HG02571 (cell line): ENCODE results near the gene OR1I1.
"Not testable (repeated sequence)": the region's sequence is repeated elsewhere in the genome, so short reads cannot be mapped to it uniquely, and the experiment has no call there.

Source experiments
- ATAC-seq: cut with Tn5 transposase; IDR thresholded peaks from one replicate; pipeline ENCODE4 v1.9.1; 2021; ENCODE audit warnings: mild to moderate bottlenecking, moderate library complexity; ENCODE audit not compliant: unreplicated experiment

OR1I1 gene, protein sequence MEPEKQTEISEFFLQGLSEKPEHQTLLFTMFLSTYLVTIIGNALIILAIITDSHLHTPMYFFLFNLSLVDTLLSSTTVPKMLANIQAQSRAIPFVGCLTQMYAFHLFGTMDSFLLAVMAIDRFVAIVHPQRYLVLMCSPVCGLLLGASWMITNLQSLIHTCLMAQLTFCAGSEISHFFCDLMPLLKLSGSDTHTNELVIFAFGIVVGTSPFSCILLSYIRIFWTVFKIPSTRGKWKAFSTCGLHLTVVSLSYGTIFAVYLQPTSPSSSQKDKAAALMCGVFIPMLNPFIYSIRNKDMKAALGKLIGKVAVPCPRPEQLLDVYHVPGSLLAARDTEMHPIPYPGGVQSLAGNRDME

DNA sequence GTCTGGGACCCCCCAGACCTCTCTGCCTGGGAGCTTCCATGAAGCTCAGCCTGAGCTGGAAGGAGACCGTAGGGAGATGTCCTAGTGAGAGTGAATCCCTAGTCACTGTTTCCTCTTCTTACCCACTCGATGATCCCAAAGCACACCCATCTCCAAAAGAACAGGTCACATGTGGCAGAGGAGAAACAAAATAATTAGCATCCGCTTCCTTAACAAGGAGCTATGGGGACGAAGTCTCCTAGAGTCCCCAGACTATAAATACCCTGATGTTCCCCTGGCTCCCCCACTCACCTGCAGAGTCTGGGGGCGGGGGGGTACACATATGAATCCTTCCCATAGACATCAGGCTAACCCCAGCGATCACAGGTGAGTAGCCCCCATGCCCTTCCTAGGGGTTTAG lies at the start of gene OR1I1:
Gene OR1I1, plus strand, starts transcription at position 301 of the 400 bp plus-strand sequence. CDS start 4,855 bp downstream, outside the sequence.
- ATAC-seq, result no peak

DNA sequence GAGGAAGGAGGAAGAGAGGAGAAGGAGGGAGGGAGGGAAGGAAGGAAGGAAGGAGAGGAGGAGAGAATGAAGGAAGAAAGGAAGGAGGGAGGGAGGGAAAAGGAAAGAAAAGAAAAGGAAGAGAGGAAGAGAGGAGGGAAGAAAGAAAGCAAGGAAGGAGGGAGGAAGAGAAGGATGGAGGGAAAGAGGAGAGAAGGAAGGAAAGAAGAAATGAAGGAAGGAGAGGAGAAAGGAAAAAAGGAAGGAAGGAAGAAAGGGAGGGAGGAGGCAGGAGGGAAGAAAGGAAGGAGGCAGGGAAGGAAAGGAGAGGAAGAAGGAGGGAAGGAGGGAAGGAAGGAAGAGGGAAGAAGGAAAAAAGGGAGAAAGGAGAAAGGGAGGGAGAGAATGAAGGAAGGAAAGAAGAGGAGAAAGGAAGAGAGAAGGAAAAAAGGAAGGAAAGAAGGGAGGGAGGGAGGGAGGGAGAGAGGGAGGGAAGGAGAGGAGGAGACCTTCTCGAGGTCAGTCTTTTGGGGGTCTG lies 46.2 kb upstream of the OR1I1 start:
- no peak for ATAC-seq

DNA sequence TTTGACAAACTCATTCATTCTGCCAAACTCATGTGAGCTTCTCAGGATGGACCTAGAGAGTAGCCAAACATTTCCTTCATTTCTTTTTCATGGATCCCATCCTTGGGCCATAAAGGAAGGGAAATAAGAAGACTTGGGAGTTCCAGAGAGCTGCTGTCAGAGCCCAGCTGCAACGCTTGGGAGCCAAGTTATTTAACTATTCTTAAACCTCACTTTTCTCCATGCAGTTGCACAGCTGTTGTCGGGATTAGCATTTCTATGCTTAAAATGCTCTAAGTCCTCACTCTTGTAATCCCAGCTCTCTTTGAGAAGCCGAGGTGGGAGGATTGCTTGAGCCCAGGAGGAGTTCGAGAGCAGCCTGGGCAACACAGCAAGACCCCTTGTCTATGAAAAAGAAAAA lies 44.4 kb upstream of the OR1I1 start:
- ATAC-seq, result no peak

DNA sequence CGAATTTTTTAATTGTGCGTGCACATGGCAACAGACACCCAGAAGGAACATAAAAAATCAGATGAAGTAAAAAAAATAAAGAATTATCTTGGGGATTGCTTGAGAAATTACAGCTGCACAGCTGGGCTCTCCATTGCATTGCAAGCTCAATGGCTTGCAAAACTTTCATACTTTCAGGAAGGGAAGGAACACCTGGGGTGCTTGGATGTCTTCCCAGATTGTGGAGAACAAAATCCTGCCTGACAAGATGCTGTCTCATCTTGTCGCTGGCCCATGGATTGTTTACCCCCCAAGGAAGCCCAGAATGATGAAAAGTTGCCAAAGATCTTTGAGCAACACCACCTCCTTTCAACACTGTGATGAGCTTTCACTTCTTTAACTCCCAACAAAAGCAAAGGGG lies 43.7 kb upstream of the OR1I1 start:
- no peak for ATAC-seq

DNA sequence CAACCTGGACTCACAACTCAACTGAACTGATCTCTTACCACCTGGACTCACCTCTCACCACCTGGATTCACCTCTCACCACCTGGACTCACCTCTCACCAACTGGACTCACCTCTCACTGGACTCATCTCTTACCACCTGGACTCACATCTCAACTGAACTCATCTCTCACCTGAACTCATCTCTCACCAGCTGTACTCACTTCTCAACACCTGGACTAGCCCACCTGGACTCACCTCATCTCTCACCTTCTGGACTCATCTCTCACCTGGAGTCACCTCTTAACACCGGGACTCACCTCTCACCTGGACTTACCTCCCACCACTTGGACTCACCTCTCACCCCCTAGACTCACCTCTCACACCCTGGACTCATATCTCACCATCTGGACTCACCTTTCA lies 40.0 kb upstream of the OR1I1 start:
- ATAC-seq, result no peak

DNA sequence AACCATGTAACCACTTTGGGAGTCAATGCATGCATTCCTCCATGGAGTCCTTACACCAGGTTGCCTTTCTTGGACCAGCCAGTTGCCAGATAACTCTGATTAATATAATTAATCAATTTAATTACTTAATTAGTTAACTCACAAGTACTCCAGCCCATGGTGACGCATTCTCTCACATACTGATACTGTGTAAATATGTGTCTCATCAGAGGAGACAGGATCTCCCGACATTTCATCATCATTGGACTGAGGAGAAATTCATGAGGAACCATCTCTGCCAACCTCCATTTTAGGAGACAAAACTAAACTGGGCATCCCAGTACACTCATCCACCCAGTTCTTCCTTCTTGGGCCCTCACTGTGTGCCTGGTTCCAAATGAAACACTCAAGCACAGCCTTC lies 39.2 kb upstream of the OR1I1 start:
- no peak for ATAC-seq

DNA sequence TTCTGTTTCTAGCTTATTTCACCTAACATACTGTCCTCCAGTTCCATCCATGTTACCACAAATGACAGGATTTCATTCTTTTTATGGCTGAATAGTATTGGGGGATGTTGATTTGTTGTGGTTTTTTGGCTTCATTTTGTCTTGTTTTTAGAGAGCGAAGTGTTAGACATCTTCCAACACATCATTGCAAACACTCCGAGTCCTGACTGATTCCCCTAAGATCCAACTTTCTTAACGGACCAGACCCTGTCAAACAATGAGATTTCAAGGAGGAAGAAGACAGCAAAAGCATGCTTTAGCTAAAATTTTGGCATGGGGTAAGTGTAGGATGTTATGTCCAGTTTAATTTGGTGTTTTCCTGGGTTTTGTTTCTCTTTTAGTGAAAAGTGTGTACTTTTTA lies 36.5 kb upstream of the OR1I1 start:
- no peak for ATAC-seq

DNA sequence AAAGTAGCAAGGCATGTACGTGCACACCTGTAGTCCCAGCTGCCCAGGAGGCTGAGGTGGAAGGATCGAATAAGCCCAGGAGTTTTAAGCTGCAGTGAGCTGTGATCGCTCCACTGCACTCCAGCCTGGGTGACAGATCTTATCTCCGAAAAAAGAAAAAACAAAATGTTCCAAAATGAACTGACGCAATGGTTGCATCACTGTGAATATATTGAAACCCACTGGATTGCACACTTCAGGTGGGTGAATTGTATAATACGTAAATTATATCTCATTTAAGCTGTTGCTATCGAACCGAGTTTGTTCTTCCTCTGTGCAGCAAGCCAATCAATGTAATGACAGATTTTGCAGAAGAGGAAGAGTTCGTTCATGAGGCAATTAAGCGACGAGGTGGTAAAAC lies 34.3 kb upstream of the OR1I1 start:
- ATAC-seq, result no peak

DNA sequence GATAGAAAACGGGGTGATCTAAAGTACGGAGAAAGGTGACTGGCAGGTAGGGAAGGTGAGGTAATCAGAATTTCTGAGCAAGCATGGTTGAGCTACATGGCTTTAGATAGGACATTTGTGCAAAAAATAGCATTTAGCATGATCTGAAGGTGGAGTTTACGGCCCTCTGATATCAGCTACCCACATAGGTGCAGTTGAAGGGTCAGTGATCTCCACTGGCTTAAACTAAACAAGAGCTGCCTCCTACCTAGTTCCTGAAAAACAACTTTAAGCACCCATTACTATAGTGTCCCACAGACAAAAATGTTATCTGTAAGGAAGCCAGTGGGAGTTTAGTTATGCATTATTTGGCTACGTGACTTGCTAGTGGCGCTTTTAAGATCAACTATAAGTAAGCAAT lies 33.9 kb upstream of the OR1I1 start:
- no peak for ATAC-seq

DNA sequence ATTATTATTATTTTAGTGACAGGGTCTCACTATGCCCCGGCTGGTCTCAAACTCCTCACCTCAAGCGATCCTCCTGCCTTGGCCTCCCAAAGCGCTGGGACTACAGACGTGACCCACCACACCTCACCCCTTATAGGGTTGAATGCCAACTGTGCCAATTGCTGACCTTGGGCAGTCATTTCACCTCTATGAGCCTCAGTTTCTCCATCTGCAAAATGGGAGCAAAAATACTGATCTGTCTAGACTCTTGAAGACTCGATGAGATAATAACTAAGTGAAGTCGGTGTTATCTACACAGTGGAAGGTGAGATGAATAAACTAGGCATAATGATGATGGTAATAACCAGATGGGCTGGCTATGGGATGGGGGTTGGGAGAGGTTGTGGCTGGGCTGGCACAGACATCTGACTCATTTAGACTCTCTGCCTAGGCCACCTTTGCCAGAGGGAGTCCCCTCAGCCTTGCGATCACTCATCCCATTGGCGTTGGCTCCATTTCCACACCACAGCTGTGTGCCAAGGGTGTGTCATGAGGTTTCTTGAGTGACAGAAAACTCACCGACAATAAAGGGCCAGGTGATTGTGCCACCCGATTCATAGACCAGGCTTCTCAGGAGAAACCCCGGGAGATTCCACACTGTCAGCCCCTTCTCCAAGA lies 33.0 kb upstream of the OR1I1 start, which contains the start of gene CASP14:
Gene CASP14, plus strand, starts transcription at position 596 of the 657 bp plus-strand sequence. CDS start 2,772 bp downstream, outside the sequence.
- no peak for ATAC-seq

DNA sequence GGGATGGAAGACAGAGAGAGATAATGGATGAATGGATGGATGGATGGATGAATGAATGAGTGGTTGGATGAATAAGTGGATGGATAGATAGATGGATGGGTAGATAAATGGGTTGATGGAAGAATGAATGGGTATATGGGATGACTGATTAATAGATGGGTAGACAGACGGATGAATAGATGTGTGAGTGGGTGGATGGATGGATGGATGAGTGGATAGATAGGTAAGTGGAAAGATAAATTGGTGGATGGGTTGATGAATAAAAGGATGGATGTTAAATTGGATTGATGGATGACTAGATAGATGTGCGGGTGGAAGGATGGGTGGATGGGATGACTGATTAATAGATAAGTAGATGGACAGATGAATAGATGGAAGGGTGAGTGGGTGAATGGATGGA lies 31.4 kb upstream of the OR1I1 start:
- ATAC-seq, result no peak

DNA sequence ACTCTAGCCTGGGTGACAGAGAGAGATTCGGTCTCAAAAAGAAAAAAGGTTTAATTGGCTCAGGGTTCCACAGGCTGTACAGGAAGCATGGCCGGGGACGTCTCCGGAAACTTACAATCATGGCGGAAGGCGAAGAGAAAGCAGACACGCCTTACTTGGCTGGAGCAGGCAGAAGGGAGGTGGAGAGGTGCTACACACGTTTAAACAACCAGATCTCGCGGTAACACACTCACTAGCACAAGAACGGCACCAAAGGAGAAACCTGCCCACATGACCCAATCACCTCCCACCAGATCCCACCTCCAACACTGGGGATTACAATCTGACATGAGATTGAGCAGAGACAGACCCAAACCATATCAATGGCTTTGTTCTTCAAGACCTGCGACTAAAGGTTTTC lies 20.0 kb upstream of the OR1I1 start:
- ATAC-seq, result no peak

DNA sequence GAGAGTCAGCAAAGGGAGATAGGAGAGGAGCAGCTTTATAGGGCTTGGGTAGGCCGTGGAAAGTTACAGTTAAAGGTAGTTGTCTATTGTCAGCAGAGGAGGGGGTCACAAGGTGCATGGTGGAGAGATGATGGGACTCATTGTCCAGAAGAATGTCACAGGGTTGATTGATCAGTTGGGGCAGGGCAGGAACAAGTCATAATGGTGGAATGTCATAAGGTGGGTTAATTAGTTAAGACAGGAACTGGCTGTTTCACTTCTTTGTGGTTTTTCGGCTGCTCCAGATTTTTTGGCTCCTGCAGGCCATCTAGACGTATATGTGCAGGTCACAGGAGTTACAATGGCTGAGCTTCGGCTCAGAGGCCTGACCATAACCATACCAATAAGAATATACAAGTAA lies 11.6 kb upstream of the OR1I1 start:
- ATAC-seq, result not testable (repeated sequence)

DNA sequence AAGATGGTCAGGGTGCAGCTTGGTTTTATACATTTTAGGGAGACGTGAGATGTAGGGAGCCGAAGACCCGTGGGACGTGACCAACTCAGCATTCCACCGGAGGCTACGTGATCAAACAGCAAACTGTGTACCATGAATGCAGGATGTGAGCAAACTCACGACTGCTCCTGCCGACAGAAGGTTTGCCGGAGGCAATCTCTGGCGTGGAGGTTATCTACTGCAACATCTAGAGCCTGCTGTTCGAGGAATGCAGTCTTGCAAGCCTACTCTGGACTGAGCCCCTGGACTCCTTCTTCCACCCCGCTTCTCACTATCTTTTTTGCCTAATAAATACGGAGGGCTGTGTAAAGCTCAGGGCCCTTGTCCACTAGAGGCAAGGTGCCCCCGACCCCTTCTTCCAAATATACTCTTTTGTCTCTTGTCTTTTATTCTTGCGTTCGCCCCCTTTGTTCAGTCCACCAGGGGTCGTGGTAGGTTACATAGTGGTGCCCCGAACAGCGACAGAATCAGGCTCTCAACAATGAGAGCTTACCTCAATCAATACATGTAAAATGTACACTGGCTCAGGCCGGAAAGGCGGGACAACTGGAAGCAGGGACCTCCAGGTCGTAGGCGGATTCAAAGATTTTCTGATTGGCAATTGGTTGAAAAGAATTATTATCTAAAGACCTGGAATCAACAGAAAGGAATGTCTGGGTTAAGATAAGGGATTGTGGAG lies 8.9 kb upstream of the OR1I1 start:
- no peak for ATAC-seq

DNA sequence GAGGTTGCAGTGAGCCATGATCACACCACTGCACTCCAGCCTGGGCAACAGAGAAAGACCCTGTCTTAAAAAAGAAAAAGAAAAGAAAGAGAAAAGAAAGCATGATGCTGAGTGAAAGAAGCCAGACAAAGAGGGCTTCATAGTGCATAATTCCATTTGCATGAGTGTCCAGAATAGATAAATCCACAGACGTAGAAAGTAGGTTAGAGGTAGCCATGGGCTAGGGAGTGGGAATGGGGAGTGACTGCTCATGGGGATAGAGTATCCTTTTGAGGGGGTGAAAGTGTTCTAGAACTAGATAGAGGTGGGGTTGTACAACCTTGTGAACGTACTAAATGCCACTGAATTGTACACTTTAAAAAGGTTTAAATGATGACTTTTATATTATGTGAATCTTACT lies 7.6 kb upstream of the OR1I1 start:
- ATAC-seq, result no peak

DNA sequence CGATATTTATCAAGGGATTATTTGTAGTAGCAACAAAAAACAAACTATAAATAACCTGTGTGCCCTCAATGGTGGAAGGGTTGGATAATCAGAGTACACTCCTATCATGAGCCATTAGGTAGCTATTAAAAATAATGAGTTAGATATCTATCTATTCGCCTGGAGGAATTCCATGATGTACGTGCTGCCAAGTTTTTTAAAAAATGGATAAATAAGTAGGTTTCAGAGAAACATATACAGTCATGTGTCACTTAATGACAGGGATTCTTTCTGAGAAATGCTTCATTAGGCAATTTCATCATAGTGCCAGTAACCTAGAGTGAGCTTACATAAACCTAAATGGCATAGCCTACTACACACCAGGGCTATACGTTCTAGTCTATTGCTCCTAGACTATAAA lies 6.2 kb upstream of the OR1I1 start:
- no peak for ATAC-seq

DNA sequence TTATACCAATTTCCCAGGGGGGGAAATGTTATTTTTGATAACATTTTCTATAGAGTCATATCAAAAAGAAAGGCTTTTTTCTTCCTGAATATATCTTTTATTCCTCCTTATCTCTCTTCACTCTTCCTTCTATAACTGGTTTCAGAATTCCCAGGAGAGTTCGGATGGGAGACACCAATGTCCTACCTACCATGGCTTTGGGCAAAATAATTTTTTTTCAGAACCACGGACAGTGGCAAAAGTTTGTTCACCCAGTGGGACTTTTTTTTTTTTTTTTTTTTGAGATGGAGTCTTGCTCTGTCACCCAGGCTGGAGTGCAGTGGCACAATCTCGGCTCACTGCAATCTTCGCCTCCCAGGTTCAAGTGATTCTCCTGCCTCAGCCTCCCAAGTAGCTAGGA lies 2.0 kb upstream of the OR1I1 start:
- not testable (repeated sequence) for ATAC-seq

DNA sequence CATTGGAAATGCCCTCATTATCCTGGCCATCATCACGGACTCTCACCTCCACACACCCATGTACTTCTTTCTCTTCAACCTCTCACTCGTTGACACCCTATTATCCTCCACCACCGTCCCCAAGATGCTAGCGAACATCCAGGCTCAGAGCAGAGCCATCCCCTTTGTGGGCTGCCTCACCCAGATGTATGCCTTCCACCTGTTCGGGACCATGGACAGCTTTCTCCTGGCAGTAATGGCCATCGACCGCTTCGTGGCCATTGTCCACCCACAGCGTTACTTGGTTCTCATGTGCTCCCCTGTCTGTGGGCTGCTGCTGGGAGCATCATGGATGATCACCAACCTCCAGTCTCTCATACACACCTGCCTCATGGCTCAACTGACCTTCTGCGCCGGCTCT lies 5.2 kb downstream of the OR1I1 start:
- ATAC-seq, result no peak

DNA sequence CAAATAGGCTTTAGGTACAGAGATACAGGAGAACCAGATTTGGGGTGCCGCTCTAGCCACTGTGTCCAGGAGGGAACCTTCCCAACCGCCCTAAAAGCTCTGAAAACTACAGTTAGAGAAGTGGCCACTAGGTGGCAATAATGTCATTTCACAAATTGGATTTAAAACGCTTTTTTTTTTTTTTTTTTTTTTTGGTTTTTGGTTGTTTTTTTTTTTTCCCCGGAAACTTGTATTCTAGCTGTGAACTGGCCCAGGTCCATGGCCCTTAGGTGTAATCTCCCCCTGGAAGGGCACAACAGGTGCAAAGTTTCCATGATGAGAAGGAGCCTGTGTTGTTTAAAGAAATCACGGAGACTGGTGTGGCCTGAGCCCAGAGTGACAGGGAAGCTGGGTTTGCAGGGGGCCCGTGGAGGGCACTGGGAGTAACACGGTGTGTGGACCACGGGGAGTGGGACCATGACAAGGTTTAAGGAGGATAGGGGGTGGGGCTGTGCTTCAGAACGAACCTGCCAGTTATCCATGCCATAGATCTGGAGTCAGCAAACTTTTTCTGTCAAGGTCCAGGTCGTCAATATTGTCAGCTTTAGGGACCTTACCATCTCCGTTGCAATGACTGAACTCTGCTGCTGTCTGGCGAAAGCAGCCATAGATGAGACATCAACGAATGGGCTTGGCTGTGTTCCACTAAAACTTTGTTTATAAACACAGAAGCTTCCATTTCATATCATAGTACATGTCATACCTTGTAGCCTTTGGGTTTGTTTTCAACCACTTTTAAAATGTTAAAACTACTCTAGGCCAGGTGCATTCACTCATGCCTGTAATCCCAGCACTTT lies 10.1 kb downstream of the OR1I1 start:
- no peak for ATAC-seq

DNA sequence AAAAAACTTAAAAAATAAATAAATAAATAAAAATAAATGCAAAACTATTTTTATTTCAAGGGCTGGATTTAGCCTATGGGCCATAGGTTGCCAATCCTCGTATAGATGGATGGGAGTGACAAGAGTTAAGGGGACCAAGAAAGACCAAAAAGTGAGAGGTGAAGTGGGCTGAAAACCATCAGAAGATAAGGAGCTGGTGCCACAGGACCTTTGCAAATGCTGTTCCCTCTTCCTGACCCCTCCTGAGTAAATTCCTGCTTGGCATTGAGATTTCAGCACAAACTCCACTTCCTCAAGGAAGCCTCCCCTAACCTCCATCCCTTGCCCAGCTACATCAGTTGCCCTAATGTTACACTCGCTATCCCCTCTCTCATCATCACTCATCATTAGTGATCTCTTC lies 11.0 kb downstream of the OR1I1 start:
- no peak for ATAC-seq

DNA sequence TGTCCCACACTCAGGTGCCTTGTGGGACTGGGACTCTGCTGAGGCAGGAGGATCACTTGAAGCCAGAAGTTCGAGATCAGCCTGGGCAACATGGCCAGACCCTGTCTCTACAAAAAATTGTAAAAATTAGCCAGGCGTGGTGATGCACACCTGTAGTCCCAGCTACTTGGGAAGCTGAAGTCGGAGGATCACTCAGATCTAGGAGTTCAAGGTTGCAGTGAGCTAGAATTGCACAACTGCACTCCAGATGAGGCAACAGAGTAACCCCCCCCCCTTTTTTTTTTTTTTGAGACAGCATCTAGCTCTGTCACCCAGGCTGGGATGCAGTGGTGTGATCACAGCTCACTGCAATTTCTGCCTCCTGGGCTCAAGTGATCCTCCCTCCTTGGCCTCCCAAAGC lies 14.2 kb downstream of the OR1I1 start:
- no peak for ATAC-seq
